HG03520 (cell line): ENCODE data around the gene SPATA6L.
"Not testable (repeated sequence)": the region's sequence is repeated elsewhere in the genome, so short reads cannot be mapped to it uniquely, and the experiment has no call there.

Experiments
- ATAC-seq: cut with Tn5 transposase; IDR thresholded peaks from one replicate; pipeline ENCODE4 v1.9.1; 2021; ENCODE audit warnings: mild to moderate bottlenecking, moderate library complexity; ENCODE audit not compliant: unreplicated experiment

The SPATA6L gene

DNA sequence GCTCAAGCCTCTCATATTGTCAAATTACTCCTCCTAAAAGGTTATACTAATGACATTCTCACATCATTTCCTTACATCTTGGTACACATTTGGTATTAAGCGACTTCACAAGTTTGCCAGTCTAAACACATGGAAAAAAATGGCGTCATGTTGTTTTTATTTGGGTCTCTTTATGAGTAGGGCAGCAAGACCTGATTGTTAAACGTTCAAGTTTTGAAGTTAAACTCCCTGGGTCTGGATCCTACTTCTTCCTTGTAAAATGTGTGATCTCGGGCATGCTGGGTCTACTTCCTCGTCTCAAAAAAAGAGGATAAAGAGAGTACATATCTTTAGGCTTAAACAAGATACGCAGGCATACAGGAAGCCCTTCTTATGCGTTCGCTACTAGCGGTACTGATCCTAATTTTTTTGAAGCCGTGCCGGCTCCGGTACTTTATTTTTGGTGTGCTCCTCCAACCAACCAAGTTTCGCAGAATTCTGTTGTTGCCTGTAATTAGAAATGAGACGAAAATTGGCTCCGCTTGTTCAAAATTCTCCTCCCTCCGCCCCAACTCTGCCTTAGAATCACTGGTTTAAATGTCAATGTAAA, 12.5 kb upstream of the SPATA6L start:
- ATAC-seq, result peak; percentile 11

DNA sequence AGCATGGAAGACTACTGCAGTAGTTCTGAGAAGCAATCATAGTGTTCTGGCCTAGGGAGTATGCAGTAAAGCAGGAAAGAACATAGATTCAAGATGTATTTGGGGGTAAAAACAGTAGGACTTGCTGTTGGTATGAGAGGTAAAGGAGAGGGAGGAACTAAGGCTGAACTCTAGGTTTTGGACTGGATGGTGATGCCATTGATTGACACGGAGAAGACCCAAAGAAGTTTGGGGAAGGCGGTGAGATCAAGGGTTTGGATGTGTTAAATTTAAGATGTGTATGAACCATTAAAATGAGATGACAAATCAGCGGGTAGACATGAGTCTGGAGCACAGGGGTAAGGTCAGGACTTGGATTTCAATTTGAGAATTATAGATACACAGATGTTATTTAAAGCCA, 11.1 kb upstream of the SPATA6L start:
- no peak for ATAC-seq

GRCh38 chr9:4674783-4675182, 8.5 kb upstream of the SPATA6L start:
- ATAC-seq, result no peak

GRCh38 chr9:4671737-4672136, 5.5 kb upstream of the SPATA6L start:
- ATAC-seq, result no peak

DNA sequence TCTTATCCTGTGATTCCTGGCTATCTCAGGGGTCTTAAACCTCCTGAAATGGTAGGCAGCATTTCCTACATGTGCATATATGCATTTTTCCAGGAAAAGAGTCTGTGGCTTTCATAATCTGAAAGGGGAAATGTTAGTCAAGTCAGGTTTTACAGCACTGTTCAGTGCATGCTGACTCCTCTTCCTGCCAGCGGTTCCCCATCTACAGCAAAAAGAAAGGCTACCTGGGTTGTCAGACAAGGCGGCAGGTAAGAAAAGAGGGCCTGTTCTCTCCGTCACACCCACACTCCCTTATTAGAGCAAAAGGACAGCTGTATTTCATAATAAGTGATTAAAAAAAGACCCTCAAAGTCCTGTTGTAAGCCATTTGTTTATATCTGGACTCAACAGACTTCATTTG, 4.3 kb upstream of the SPATA6L start:
- no peak for ATAC-seq

GRCh38 chr9:4669890-4670289, 3.6 kb upstream of the SPATA6L start:
- ATAC-seq, result no peak

GRCh38 chr9:4668604-4669003, 2.3 kb upstream of the SPATA6L start:
- no peak for ATAC-seq

DNA sequence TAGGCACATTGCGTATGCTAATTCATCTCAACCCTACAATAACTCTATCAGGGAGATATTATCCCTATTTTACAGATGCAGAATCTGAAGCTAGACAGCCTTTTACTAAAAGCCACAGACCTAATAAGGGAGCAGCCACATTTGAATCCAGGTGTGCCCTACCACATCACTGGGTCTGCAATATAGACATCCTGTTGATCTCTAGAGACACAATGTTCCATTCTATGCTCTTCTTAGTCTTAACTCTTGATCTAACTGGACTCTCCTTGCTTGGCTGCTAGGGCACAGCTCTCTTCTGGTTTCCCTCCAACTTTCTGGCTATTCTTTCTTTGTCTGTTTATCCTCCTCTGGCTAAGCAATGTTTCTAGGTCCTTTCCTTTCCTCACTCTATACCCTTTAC, 1.4 kb upstream of the SPATA6L start:
- ATAC-seq, result no peak

GRCh38 chr9:4665357-4665756, 923 bp downstream of the SPATA6L start:
- ATAC-seq, result no peak

- ATAC-seq, result no peak
Measured at GRCh38 chr9:4663956-4664355, 2.3 kb downstream of the SPATA6L start.

DNA sequence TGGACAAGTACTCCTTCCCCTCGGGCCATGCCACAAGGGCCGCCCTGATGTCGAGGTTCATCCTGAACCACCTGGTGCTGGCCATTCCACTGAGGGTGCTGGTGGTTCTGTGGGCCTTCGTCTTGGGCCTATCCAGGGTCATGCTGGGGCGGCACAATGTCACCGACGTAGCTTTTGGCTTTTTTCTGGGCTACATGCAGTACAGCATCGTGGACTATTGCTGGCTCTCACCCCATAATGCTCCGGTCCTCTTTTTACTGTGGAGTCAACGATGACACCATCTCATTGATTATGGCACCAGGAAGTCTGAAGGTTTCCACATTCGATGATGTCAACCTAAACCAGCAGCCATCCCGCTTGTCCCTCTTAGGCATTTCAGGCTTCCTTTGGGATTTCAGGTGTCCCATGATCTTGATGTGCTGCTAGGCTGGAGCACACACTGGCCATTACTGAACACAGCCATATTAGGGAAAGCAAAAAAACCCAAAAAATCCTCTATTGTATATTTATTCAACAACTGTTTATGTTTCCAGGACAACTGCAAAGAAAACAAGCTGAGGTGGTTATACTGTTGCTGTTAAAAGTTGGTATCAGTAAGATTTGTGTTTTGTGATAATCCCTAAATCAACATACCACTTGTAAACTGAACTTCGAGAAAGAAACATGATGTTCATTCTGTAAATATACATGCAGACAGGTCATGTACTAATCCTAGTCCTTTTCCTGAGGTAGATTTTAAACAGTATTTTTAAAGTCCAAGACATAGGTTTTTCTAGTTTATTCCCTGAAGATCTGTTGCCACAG, 3.1 kb downstream of the SPATA6L start:
- ATAC-seq, result no peak

DNA sequence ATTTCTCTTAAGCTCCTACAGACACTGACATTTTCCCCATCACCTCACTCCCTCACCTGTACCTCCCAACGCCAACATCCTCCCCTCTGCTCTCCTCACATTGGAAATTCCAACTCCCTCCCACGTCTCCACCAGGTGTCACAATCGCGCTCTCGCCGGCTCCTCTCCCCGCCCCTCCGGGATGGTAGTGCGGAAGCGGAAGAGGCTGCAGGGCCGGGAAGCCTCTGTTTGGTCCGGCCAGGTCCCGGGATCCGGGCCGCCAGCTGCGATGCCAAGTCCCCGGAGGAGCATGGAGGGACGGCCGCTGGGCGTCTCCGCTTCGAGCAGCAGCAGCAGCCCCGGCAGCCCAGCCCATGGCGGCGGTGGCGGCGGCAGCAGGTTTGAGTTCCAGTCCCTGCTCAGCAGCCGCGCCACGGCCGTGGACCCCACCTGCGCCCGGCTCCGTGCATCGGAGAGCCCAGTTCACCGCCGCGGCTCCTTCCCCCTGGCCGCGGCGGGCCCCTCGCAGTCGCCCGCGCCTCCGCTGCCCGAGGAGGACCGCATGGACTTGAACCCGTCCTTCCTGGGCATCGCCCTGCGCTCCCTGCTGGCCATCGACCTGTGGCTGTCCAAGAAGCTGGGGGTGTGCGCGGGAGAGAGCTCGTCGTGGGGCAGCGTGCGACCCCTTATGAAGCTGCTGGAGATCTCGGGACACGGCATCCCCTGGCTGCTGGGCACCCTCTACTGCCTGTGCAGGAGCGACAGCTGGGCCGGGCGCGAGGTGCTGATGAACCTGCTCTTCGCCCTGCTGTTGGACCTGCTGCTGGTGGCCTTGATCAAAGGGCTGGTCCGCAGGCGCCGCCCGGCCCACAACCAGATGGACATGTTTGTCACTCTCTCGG, 3.9 kb downstream of the SPATA6L start, which contains the start of gene PLPP6:
PLPP6 (plus strand) TSS at position 187 of the 881 bp plus-strand sequence; CDS start at position 269, 82 bp downstream.
- ATAC-seq, result peak; percentile 74

DNA sequence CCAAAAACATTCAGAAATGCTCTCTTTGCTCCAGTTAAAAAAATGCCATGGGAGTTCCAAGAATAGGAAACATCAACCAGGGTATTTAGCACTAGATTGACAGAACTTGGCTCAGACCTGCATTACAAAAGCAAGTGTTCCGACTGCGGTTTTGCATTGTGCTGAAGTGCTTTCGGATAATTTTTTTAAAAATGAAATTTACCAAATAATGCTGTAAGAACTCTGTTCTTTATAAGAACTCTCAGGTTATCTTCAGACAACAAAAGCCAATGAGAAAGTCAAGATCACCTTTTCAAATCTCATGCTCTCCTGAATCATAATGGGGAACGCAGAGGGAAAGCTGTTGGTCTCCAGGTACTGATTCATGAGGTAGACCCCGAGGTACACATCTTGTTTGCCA, 4.7 kb downstream of the SPATA6L start:
- no peak for ATAC-seq

GRCh38 chr9:4661165-4661564, 5.1 kb downstream of the SPATA6L start:
- ATAC-seq, result no peak

DNA sequence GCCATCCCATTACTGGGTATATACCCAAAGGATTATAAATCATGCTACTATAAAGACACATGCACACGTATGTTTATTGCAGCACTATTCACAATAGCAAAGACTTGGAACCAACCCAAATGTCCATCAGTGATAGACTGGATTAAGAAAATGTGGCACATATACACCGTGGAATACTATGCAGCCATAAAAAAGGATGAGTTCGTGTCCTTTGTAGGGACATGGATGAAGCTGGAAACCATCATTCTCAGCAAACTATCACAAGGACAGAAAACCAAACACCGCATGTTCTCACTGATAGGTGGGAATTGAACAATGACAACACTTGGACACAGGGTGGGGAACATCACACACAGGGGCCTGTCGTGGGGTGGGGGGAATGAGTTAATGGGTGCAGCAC, 5.6 kb downstream of the SPATA6L start:
- not testable (repeated sequence) for ATAC-seq

DNA sequence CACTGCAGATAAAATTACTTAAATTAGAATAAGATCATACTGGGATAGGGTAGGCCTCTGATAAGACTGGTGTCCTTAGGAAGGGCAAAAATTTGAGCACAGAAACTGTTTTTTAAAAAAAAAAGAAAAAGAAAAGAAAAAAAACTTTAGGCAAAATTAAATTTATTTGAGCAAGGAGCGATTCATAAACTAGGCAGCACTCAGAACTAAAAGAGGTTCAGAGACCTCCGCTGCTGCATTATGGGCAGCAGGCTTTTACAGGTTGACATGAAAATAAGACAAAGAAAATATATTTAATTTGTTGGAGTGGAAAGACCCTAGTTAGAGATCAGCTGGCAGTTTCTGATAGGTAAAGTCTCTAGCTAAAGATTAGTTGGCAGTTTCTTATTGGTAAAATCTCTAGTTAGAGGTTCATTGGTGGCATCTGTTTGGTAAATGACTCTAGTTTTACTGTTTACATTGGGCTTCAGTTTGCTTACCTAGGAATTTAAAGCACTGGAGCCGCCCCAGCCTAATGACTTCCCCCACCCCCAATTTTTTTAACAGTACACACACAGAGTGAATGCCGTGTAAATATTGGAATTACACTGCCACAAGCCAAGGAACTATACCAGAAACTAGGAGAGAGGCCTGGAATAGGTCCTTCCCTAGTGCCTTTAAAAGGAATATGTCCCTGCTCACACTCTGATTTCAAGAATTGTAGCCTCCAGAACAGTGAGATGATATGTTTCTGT, 8.7 kb downstream of the SPATA6L start:
- ATAC-seq, result no peak

DNA sequence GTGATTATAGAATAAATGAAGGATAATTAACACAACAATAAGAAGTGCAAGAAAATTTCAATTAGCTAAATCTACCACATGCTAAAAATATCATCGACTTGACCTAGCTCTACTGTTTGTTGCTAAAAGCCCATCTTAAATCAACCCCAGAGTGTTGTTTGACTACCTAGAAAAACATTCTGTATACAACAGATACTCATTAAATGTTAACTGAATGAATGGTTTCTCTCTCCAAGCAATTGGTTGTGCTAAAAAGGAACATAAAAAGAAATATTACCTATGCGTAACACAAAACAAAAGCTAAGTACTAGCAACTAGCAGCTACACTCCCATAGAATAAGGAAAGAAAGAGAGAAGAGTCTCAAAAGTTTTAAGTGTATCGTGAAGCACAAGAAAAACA, 9.7 kb downstream of the SPATA6L start:
- no peak for ATAC-seq

DNA sequence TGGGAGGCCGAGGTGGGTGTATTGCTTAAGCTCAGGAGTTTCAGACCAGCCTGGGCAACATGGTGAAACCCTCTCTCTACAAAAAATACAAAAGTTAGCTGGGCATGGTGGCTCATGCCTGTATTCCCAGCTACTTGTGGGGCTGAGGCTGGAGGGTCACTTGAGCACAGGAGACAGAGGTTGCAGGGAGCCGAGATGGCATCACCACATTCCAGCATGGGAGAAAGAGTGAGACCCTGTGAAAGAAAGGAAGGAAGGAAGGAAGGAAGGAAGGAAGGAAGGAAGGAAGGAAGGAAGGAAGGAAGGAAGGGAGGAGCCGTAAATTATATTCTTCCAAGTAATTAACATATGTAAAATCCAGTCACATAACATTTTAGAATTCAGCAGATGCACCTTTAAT, 10.1 kb downstream of the SPATA6L start:
- ATAC-seq, result not testable (repeated sequence)

GRCh38 chr9:4654538-4654937, 11.7 kb downstream of the SPATA6L start:
- no peak for ATAC-seq

GRCh38 chr9:4654084-4654483, 12.2 kb downstream of the SPATA6L start:
- ATAC-seq, result no peak

- no peak for ATAC-seq
Measured at GRCh38 chr9:4642351-4642750, 23.9 kb downstream of the SPATA6L start.
